Measurements from ENCODE around the gene EEF1AKMT4. TPM values are rescaled to one million over a fixed set of nuclear protein-coding genes. Genes with fewer than 3 reads are reported as not detected.

Gene EEF1AKMT4
- polyA plus RNA-seq, 6 donors from 2014 or later = 2.1 to 4.3 (median 2.4) TPM

GRCh38 chr3:184305577-184305976 is 56.1 kb downstream of the EEF1AKMT4 start:
- ATAC-seq (ENCODE audit: low read depth in 2 of 2) (peak; percentile 57 to 65), DNase-seq (no peak)
- Mint-ChIP-seq H3K27me3 (no peaks in the 10 kb centered on the region), H3K27ac (peak overlapping the region in 2 of 6 donors; percentile 30 to 49), H3K9me3 (no peaks in the 10 kb centered on the region), H3K4me3 (no peak overlapping the region), H3K4me1 (peaks cover 8 to 9% (median 9%) of the 10 kb centered on the region in 3 donors), H3K36me3 (peaks cover 11 to 30% of the 10 kb centered on the region in 2 donors)

- Mint-ChIP-seq H3K4me1 (peaks cover 3 to 6% (median 5%) of the 10 kb centered on the region in 3 donors), H3K27me3 (no peaks in the 10 kb centered on the region), H3K27ac (peak overlapping the region in 2 of 6 donors; percentile 2 to 66), H3K4me3 (no peak overlapping the region), H3K36me3 (peaks cover 11 to 28% of the 10 kb centered on the region in 2 donors), H3K9me3 (no peaks in the 10 kb centered on the region)
- ATAC-seq (ENCODE audit: low read depth in 2 of 2) (no peak), DNase-seq (no peak)
These were observed 57.0 kb downstream of the EEF1AKMT4 start for GRCh38 chr3:184306341-184306972.

GRCh38 chr3:184307915-184308314 is 58.4 kb downstream of the EEF1AKMT4 start:
- peaks cover 11 to 22% of the 10 kb centered on the region in 2 donors for H3K36me3 Mint-ChIP-seq
- H3K27me3 Mint-ChIP-seq = no peaks in the 10 kb centered on the region
- peak overlapping the region in 1 of 6 donors; percentile 76 for H3K27ac Mint-ChIP-seq
- no peak for DNase-seq
- no peak overlapping the region for H3K4me3 Mint-ChIP-seq
- no peaks in the 10 kb centered on the region for H3K9me3 Mint-ChIP-seq
- no peak for ATAC-seq (ENCODE audit: low read depth in 2 of 2)
- H3K4me1 Mint-ChIP-seq = peaks cover 0 to 5% (median 3%) of the 10 kb centered on the region in 3 donors

Other genes starting within 250 kb of the EEF1AKMT4 start
- gene ABCC5, start 231.8 kb upstream of the EEF1AKMT4 start, polyA plus RNA-seq (ENCODE audit: low read depth in 6 of 6) = 10 to 100 TPM in 3 of 6 donors, 1 to 10 TPM in 3; 8.3 to 15.1 (median 10.5) TPM
- gene HTR3D, start 217.9 kb upstream of the EEF1AKMT4 start, polyA plus RNA-seq (ENCODE audit: low read depth in 6 of 6) = not detected
- not detected for gene HTR3C, start 196.6 kb upstream of the EEF1AKMT4 start, polyA plus RNA-seq (ENCODE audit: low read depth in 6 of 6)
- not detected for gene HTR3E, start 152.6 kb upstream of the EEF1AKMT4 start, polyA plus RNA-seq (ENCODE audit: low read depth in 6 of 6)
- gene EIF2B5, start 114.3 kb upstream of the EEF1AKMT4 start, polyA plus RNA-seq (ENCODE audit: low read depth in 6 of 6) = 10 to 100 TPM; 31.5 to 54.4 (median 37.7) TPM
- gene DVL3, start 94.3 kb upstream of the EEF1AKMT4 start, polyA plus RNA-seq (ENCODE audit: low read depth in 6 of 6) = 10 to 100 TPM in 4 of 6 donors, 1 to 10 TPM in 2; 4.6 to 17.3 (median 12.1) TPM
- gene AP2M1, start 74.8 kb upstream of the EEF1AKMT4 start, polyA plus RNA-seq (ENCODE audit: low read depth in 6 of 6) = 100 to 1,000 TPM; 214 to 318 (median 245) TPM
- 10 to 100 TPM; 24.6 to 45.7 (median 30.0) TPM for gene ABCF3, start 63.5 kb upstream of the EEF1AKMT4 start, polyA plus RNA-seq (ENCODE audit: low read depth in 6 of 6)
- not detected for gene VWA5B2, start 20.1 kb upstream of the EEF1AKMT4 start, polyA plus RNA-seq (ENCODE audit: low read depth in 6 of 6)
- 10 to 100 TPM; 33.9 to 57.3 (median 39.1) TPM for gene ALG3, start 710 bp upstream of the EEF1AKMT4 start, polyA plus RNA-seq (ENCODE audit: low read depth in 6 of 6)
- gene CAMK2N2, start 11.9 kb downstream of the EEF1AKMT4 start, polyA plus RNA-seq (ENCODE audit: low read depth in 6 of 6) = not detected
- not detected for gene ECE2, start 26.4 kb downstream of the EEF1AKMT4 start, polyA plus RNA-seq (ENCODE audit: low read depth in 6 of 6)
- 100 to 1,000 TPM; 144 to 190 (median 160) TPM for gene PSMD2, start 49.6 kb downstream of the EEF1AKMT4 start, polyA plus RNA-seq (ENCODE audit: low read depth in 6 of 6)
- 10 to 100 TPM in 5 of 6 donors, 1 to 10 TPM in 1; 6.4 to 30.0 (median 14.1) TPM for gene EIF4G1, start 64.9 kb downstream of the EEF1AKMT4 start, polyA plus RNA-seq (ENCODE audit: low read depth in 6 of 6)
- 1 to 10 TPM; 3.6 to 8.5 (median 4.1) TPM for gene FAM131A, start 87.9 kb downstream of the EEF1AKMT4 start, polyA plus RNA-seq (ENCODE audit: low read depth in 6 of 6)
- gene CLCN2, start 111.9 kb downstream of the EEF1AKMT4 start, polyA plus RNA-seq (ENCODE audit: low read depth in 6 of 6) = 1 to 10 TPM in 3 of 6 donors, under 1 TPM in 1, not detected in 2; 0.35 to 1.8 (median 1.3) TPM
- gene POLR2H, start 112.0 kb downstream of the EEF1AKMT4 start, polyA plus RNA-seq (ENCODE audit: low read depth in 6 of 6) = 10 to 100 TPM; 34.4 to 61.0 (median 49.1) TPM
- not detected for gene THPO, start 128.5 kb downstream of the EEF1AKMT4 start, polyA plus RNA-seq (ENCODE audit: low read depth in 6 of 6)
- gene CHRD, start 130.4 kb downstream of the EEF1AKMT4 start, polyA plus RNA-seq (ENCODE audit: low read depth in 6 of 6) = not detected